RPMI7951 (cell line): Measurements from ENCODE around the gene GAS2L3. TPM values are rescaled to one million over a fixed set of nuclear protein-coding genes. Genes with fewer than 3 reads are reported as not detected.
"Not testable (repeated sequence)": the region's sequence is repeated elsewhere in the genome, so short reads cannot be mapped to it uniquely, and the experiment has no call there.

Experiments
- DNase-seq: peaks from one replicate; pipeline ENCODE4 v3.0.0-alpha.2; 2012; ENCODE audit warnings: low read depth
- total RNA-seq: library from RNA; depleted of rRNA; stranded (reverse); fragments of >200 nt; shearing (Covaris generic); gene quantifications from 2 replicates; pipeline ENCODE4 v1.2.3, GENCODE V29; 2014

Gene GAS2L3
- total RNA-seq, 1 experiment from 2014 or later, result 79.4 TPM

- DNase-seq, result peak; percentile 54
These were observed 947 bp downstream of the GAS2L3 start for GRCh38 chr12:100574187-100575074.

- peak; percentile 69 for DNase-seq
These were observed 3.0 kb downstream of the GAS2L3 start for GRCh38 chr12:100576331-100577036.

- no peak for DNase-seq
These were observed 5.4 kb downstream of the GAS2L3 start for GRCh38 chr12:100578923-100579322.

- no peak for DNase-seq
These were observed 6.4 kb downstream of the GAS2L3 start for GRCh38 chr12:100579844-100580243.

GRCh38 chr12:100584256-100584655 lies 10.8 kb downstream of the GAS2L3 start:
- DNase-seq, result no peak

GRCh38 chr12:100591979-100592378 lies 18.5 kb downstream of the GAS2L3 start:
- DNase-seq, result peak; percentile 73

GRCh38 chr12:100593490-100593889 lies 20.0 kb downstream of the GAS2L3 start:
- DNase-seq, result peak; percentile 29

GRCh38 chr12:100601626-100602025 lies 28.1 kb downstream of the GAS2L3 start:
- DNase-seq, result no peak

GRCh38 chr12:100602997-100603396 lies 29.5 kb downstream of the GAS2L3 start:
- not testable (repeated sequence) for DNase-seq

- DNase-seq, result peak; percentile 20
These were observed 35.3 kb downstream of the GAS2L3 start for GRCh38 chr12:100608776-100609175.

GRCh38 chr12:100610666-100611430 lies 37.4 kb downstream of the GAS2L3 start:
- DNase-seq, result peak; percentile 17

- DNase-seq, result no peak
These were observed 39.1 kb downstream of the GAS2L3 start for GRCh38 chr12:100612606-100613005.

GRCh38 chr12:100624571-100624970 lies 51.1 kb downstream of the GAS2L3 start:
- no peak for DNase-seq

- DNase-seq, result no peak
These were observed 59.0 kb downstream of the GAS2L3 start for GRCh38 chr12:100632445-100632892.

GRCh38 chr12:100633082-100633785 lies 59.8 kb downstream of the GAS2L3 start:
- not testable (repeated sequence) for DNase-seq

GRCh38 chr12:100643246-100643645 lies 69.8 kb downstream of the GAS2L3 start:
- no peak for DNase-seq

- no peak for DNase-seq
These were observed 73.4 kb downstream of the GAS2L3 start for GRCh38 chr12:100646896-100647295.

GRCh38 chr12:100651108-100651507 lies 77.6 kb downstream of the GAS2L3 start:
- no peak for DNase-seq

GRCh38 chr12:100651694-100652093 lies 78.2 kb downstream of the GAS2L3 start:
- DNase-seq, result no peak

- DNase-seq, result no peak
These were observed 79.0 kb downstream of the GAS2L3 start for GRCh38 chr12:100652488-100652887.

- DNase-seq, result no peak
These were observed 82.7 kb downstream of the GAS2L3 start for GRCh38 chr12:100656141-100656540.
